Measurements from ENCODE around the gene ITPK1.

Gene ITPK1

DNA sequence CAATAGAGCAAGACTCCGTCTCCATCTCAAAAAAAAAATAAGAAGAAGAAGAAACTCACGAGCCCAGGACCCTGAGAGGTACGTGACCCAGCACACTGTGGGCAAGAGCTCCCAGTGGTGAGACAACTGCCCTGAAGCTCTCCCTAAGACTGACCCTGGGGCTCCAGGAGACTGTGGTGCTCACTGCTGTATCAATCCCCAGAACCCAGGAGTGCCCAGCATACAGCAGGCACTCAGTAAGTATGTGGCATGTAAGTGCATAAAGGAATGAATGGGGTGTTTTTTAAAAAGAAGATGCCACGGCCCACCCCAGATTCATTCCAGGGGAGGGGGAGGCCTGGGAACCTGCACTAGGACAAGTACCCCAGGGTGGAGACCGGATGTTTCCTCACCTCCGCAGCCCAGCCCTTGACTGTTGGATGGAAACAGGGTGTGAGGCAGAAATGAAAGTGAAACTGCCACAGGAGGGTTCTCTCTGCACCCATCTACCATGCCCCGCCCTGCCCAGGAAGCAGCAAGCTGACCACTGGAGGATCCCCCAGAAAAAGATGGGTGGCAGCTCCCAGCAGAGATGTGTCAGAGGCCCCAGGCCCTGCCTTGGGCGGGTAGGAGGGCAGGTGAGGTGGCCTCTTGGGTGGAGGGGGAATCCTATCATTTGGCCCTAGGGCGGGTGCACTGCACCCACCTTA lies 12.2 kb downstream of the ITPK1 start:
- peak; percentile 65 for DNase-seq (ENCODE audit: low spot score)

DNA sequence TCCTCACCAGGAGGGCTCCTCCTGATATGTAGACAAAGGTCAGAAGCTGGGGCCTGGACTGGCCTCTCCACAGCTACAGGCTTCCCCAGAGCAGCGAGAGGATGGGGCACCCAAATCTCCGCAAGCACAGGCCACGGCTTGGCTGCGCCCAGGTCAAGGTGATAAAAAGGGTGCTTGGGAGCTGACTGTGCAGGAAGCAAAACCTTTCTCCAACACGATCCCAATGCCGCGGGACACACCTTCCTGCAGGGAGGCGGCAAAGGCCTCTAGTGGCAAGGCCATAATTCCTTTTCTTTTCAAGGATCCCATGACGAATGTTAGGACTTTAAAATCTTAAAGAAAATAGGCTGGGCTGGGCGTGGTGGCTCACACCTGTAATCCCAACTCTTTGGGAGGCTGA lies 13.6 kb downstream of the ITPK1 start:
- DNase-seq (ENCODE audit: low spot score): no peak

DNA sequence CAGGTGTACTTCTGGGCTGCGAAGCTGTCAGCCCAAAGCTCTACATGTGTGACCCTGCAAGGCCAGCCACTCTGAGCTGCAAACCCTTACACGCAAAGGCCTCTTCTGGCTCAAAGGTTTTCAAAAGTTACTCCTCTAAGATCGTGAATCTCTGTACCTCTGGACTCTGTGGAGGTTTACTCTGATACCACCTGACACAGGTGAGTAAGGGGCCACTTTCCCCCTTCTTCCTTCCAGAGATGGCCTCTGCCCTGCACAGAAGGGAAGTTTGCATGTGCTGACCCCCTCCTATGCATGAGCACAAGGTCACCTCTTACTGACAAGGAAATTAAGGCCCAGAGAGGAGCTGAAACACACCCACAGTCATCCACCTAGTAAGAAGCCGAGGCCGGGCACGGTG lies 14.5 kb downstream of the ITPK1 start:
- no peak for DNase-seq (ENCODE audit: low spot score)

- DNase-seq (ENCODE audit: low spot score): no peak
Measured at GRCh38 chr14:93100570-93100969, 15.2 kb downstream of the ITPK1 start.

- no peak for DNase-seq (ENCODE audit: low spot score)
Measured at GRCh38 chr14:93100100-93100499, 15.6 kb downstream of the ITPK1 start.

- no peak for DNase-seq (ENCODE audit: low spot score)
Measured at GRCh38 chr14:93099643-93100042, 16.1 kb downstream of the ITPK1 start.

DNA sequence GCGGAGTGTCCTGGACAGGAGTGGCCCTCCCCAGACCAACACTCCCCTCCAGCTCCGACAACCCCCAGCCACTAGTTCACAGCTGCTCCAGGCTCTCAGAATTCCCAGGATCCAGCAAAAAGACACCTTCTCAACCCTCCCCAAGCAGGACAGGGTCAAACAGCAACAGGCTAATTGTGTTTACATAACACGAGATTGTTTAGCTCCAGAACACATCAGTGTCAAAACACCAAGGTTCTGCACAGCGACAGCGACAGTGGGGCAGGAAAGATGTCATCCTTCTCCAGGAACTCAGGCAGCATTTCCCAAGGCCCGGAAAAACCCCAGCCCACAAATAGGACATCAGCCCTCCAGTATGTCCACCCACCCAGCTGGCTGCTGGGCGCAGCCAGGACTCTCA lies 16.5 kb downstream of the ITPK1 start:
- no peak for DNase-seq (ENCODE audit: low spot score)

GRCh38 chr14:93096691-93097322 lies 18.9 kb downstream of the ITPK1 start:
- DNase-seq (ENCODE audit: low spot score): no peak

- no peak for DNase-seq (ENCODE audit: low spot score)
Measured at GRCh38 chr14:93095742-93096510, 19.8 kb downstream of the ITPK1 start.

GRCh38 chr14:93094121-93094918 lies 21.4 kb downstream of the ITPK1 start:
- DNase-seq (ENCODE audit: low spot score): no peak

DNA sequence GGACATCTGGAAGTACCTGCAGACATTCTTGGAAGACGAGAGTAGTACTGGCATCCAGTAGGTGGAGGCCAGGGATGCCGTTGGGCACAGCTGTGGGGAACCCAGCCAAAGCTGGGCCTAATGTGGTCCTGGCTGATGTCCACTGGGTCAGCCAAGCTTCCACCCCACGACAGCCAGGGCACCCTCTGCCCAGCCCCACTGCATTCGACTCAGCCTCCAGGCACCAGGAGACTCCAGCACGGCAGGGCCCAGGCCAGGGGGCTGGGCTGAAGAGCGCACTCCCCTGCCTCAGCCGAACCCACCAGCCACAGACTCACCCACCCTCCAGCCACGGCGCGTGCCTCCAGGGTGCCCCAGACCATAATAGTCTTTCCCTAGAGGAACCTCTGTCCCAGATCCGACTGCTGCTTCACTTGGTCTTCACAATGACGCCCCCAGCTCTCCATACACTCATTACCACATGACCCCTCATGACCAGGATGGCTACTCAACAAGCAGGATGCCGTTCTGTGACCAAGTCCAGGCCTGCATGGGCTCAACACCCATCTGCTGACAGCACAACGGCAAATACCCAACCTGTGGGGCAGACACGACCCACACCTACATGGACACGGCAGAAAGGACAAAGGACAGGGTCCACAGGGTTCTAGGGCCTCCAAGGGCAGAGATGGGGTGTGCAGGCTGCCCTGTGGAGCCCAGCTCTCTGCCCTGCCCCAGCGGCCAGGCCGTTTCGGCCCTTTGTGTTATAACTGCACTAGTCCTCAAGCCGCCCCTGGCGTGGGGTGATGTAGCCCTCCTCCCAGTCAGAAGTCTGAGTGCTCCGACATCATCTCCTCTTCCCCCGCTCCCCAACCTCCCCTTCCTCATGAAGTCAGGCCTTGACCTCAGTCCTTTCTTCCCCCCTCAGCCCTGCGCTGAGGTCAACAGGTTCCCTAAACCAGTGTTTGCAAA lies 22.8 kb downstream of the ITPK1 start:
- DNase-seq (ENCODE audit: low spot score): no peak

DNA sequence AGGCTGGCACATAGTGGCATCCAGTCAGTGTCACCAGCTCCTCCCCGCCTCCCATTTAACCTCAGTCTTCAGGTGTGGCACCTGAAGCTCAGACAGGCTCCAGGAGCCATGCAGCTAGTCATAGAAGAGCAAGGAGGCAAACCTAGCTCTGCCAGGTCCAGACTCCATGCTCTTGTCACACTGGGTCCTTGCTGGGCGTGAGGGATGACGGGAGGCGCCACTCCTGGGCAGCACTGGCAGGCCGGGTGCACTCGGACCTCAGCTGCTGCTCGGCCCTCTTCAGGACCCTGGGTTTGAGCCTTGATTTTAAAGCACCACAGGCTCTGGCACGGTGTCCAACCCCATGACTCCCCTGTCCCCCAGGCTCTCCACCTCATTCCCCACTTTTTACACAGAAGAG lies 24.1 kb downstream of the ITPK1 start:
- DNase-seq (ENCODE audit: low spot score): no peak

DNA sequence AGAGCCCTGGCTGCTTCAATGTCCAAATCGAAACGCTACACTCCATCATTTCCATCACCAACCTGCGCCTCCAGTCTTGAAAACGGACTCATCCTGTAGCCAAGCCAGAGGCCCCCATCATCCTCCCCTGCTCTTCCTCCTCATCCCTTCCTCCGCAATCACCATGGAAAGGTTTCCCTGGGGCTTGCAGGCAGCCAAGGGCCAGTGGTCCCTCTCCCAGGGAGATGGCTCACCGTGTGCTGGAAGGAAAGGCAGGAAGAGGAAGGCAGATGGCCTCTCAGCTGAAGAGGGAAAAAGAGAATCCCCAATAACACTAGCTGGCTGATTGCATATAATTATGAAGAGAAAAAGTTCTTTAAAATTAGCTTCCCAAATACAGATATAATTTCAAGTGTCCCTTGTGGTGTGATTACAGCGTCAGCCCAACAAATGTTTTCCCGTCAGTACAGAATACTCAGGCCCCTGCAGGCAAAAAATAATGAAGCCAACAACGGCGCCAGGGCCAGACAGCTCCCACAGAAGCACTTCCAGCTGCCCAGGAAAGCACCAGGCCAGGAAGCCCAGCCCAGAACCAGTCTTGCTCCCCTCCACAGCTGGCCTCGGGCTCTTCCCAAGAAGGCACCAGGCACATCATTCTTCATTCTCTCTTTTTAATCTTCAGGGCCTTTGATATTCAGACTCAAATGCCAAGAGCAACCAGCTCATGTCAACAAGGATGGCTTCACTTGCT lies 24.7 kb downstream of the ITPK1 start:
- no peak for DNase-seq (ENCODE audit: low spot score)

- no peak for DNase-seq (ENCODE audit: low spot score)
Measured at GRCh38 chr14:93089521-93090269, 26.0 kb downstream of the ITPK1 start.

DNA sequence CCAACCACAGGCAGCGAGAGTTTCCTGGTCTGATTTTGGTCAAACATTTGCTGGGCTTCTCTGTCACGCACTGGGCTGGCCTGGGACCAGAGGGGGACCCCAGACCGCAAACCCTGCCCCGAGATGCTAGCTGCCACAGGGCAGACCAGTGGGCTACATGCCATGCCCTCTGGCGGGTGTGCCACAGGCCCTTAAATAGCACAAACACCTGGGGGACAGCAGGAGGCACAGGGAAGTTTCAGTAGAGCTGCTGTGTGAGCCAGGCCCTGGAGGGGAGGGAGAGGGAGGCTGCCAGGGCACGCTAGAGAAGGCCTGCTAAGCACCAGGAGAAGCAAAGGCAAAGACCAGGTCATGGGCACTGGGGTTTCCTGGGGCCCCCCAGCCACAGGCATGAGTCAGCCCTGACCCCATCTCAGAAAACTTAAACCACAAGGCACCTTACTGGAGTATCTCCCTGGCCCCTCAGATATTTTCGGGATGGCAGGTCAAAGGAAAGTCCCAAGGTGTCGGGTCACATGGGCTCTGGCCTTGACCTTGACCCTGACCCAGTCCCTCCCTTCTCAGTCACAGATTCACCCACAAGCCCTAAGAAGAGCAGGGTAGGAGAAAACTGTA lies 29.2 kb downstream of the ITPK1 start:
- DNase-seq (ENCODE audit: low spot score): no peak

DNA sequence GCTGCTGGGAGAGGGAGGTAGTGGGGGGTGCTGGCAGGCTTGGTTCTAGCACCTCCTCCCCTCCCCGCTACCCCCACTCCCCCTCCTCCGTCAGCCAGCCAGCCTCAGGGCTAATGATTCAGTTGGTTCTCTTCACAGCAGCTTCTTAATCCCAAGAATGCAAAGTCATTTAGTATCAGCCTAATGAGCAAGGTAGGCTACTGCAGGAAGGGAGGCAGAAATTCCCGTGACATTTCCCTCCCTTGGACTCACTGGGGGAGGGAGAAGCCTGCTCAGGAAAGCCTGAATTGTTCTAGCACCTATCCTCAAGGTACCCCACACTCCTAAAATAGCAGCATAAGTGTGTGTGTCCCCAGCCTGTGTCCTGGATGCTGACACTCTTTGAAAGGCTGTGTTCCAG lies 29.8 kb downstream of the ITPK1 start:
- no peak for DNase-seq (ENCODE audit: low spot score)

DNA sequence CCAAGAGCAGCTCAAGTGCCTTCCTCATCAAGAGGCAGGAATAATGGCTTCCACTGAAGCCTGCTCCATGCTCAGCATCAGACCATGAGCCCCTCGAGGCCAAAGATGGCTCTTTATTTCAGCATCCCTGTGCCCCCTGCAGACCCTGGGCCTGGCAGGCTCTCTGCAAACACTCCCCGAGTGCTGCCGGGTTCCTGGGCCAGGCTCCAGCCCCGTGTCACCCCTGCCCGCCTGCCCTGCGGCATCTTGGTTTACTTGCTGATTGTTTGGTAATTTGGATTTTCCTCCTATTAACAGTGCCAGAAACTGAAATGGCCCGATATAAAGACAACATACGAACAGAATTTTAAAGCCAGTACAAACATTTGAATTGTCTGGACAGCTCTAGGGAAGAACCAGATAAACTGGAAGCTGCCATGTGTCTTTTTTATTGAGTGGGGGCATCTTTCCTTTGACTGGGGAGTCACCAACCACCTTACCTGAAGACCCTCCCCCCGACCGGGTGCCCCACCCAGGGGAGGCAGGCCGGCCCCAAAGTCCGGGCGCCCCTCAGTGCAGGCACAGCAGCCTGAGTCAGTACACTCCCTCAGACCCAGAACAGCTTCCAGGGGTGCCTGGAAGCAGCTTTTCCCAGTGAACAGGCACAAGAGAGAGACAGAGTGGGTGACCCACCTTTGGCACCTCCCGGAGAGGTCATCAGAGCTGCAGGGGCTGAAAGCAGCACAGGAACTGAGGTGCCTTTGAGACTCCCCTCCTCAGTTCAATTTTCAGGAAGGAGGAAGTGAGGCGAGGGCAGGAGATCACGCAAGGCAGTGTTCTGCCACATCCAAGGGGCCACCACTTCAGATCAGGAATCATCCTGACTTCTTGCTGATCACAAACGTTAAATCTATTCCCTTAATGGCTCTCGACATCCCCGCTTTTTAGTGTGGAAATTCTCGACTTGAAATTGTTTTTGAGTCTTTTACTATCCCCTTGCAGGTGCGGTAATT lies 30.6 kb downstream of the ITPK1 start:
- DNase-seq (ENCODE audit: low spot score): no peak

DNA sequence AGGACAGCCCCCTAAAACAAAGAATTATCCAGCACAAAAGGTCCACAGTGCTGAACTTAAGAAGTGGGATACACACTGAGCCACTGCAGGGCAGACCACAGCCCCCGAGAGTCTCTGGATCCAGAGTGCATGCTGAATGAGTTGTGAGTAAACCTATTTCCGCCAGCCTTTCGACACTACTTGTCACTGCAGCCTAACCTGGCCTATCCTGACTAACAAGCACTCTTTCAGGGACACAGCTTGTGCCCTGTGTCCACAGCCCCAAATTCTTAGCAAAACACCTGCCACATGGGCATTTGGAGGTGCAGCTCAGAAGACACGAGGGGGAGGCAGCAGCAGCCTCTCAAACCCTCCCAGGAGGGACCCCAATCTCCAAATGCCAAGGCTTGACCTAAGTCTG lies 31.3 kb downstream of the ITPK1 start:
- no peak for DNase-seq (ENCODE audit: low spot score)

Measured in germinal center (tissue), 1 donor.